GM12864 (cell line): ENCODE results near the gene KCNK2.

Source experiments
- DNase-seq: peaks from one replicate; pipeline ENCODE4 v3.0.0-alpha.2; 2011; ENCODE audit warnings: low read depth
- H3K4me3 ChIP-seq: 2 replicates; pipeline ENCODE4 v1.5.1; 2011; ENCODE audit warnings: mild to moderate bottlenecking, low read depth, low read length, control low read depth
- CTCF ChIP-seq: IDR thresholded peaks from 2 replicates; pipeline ENCODE4 v1.5.1; 2011; ENCODE audit warnings: low read depth, mild to moderate bottlenecking, moderate library complexity, low read length, control low read depth, inconsistent platforms; ENCODE audit errors: missing control alignments

Gene KCNK2

GRCh38 chr1:215256936-215257679 lies 174.6 kb downstream of the KCNK2 start:
- TF ChIP-seq CTCF, result no peak
- H3K4me3 ChIP-seq, result no peak overlapping the region

GRCh38 chr1:215260711-215261110 lies 178.2 kb downstream of the KCNK2 start:
- H3K4me3 ChIP-seq, result no peak overlapping the region
- no peak for TF ChIP-seq CTCF
- DNase-seq, result no peak

More at GRCh38 chr1:215256936-215257679, 174.6 kb downstream of the KCNK2 start:
- DNase-seq, result no peak

- TF ChIP-seq CTCF, result no peak
Measured at GRCh38 chr1:215262106-215262505, 179.6 kb downstream of the KCNK2 start.

GRCh38 chr1:215263636-215264035 lies 181.1 kb downstream of the KCNK2 start:
- DNase-seq, result no peak
- TF ChIP-seq CTCF, result no peak
- no peak overlapping the region for H3K4me3 ChIP-seq

More at GRCh38 chr1:215262106-215262505, 179.6 kb downstream of the KCNK2 start:
- DNase-seq, result no peak
- no peak overlapping the region for H3K4me3 ChIP-seq

GRCh38 chr1:215264649-215265048 lies 182.1 kb downstream of the KCNK2 start:
- H3K4me3 ChIP-seq, result no peak overlapping the region
- no peak for DNase-seq
- TF ChIP-seq CTCF, result no peak

GRCh38 chr1:215267495-215267894 lies 185.0 kb downstream of the KCNK2 start:
- no peak for DNase-seq
- no peak for TF ChIP-seq CTCF
- no peak overlapping the region for H3K4me3 ChIP-seq

- no peak overlapping the region for H3K4me3 ChIP-seq
- TF ChIP-seq CTCF, result no peak
- no peak for DNase-seq
Measured at GRCh38 chr1:215269955-215270354, 187.4 kb downstream of the KCNK2 start.
